GM13976 (cell line): ENCODE measurements around the gene MAOB.

Source experiments
- DNase-seq: peaks from one replicate; pipeline ENCODE4 v3.0.0; 2012; ENCODE audit warnings: low spot score
- in situ Hi-C: fragments of 300-500 bp; cut with MboI; formaldehyde crosslinking; loops from one replicate; pipeline ENCODE4 v1.12.0; 2022; ENCODE audit warnings: low sequenced_read_pairs, mixed read lengths, inconsistent platforms; ENCODE audit not compliant: unreplicated experiment
- TF ChIP-seq, protein P1 (sequence below): IDR thresholded peaks from 2 replicates; pipeline ENCODE4 v1.5.1; 2012; ENCODE audit warnings: borderline replicate concordance, mild to moderate bottlenecking; ENCODE audit not compliant: insufficient read depth; ENCODE audit errors: extremely low read depth, missing control alignments, control extremely low read depth

The MAOB gene

GRCh38 chrX:43747476-43747875 is 134.8 kb downstream of the MAOB start:
- TF ChIP-seq, protein P1, sequence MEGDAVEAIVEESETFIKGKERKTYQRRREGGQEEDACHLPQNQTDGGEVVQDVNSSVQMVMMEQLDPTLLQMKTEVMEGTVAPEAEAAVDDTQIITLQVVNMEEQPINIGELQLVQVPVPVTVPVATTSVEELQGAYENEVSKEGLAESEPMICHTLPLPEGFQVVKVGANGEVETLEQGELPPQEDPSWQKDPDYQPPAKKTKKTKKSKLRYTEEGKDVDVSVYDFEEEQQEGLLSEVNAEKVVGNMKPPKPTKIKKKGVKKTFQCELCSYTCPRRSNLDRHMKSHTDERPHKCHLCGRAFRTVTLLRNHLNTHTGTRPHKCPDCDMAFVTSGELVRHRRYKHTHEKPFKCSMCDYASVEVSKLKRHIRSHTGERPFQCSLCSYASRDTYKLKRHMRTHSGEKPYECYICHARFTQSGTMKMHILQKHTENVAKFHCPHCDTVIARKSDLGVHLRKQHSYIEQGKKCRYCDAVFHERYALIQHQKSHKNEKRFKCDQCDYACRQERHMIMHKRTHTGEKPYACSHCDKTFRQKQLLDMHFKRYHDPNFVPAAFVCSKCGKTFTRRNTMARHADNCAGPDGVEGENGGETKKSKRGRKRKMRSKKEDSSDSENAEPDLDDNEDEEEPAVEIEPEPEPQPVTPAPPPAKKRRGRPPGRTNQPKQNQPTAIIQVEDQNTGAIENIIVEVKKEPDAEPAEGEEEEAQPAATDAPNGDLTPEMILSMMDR, result no peak
- DNase-seq, result no peak
- in situ Hi-C loops, result no loop called here

- TF ChIP-seq, protein P1, result no peak
- in situ Hi-C loops, result no loop called here
- DNase-seq, result no peak
Measured at GRCh38 chrX:43745938-43746721, 136.1 kb downstream of the MAOB start.

GRCh38 chrX:43744284-43744683 is 138.0 kb downstream of the MAOB start:
- DNase-seq, result no peak
- in situ Hi-C loops, result no loop called here
- TF ChIP-seq, protein P1, result no peak

- TF ChIP-seq, protein P1, result no peak
- in situ Hi-C loops, result no loop called here
- no peak for DNase-seq
Measured at GRCh38 chrX:43743100-43743822, 139.0 kb downstream of the MAOB start.

DNA sequence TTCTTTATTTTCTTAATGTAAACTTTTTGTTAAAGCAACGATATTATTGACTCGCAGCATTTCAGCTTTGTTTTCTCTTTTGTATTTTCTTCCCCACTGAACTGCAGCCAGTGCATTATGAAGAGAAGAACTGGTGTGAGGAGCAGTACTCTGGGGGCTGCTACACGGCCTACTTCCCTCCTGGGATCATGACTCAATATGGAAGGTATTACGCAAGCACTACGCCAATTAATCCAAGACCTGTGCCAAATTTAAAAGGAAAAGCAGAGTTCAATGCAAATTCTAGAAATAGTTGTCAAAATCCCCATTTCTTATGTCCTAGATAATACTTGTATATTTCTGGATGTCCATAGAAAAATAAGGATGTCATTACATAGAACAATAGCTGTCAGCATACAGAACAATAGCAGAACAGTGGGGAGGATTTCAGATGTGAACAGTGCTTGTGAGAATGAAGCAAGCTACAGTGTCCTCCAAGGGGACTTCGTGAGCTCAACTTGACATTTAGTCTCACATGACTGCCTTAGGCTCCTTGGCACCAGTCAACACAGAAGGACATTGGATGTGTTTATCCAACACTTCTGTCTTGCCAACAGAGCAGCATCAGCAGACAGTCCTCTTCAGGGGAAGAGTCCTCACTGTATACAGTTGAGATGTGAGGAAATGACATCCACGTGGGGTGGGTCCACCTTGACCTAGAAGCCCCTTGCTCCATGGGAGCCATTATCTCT is 140.2 kb downstream of the MAOB start:
- DNase-seq, result no peak
- in situ Hi-C loops, result no loop called here
- TF ChIP-seq, protein P1, result no peak

DNA sequence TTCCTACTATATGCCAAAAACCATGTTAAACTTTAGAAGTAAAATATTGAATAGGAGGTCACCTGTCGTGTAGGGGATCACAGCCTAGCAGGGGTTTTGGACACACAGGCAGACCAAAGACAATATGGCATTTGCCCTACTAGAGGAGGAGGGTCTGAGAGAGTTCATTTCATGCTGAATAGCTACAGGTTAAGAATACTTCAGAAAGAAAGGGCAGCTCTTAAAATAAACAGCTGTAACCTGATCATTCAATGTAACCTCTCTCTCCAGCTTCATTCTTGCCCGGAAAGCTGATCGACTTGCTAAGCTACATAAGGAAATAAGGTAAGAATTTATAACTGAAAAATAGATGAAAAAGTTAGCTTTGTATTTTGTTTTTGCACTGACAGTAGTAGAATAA is 146.3 kb downstream of the MAOB start:
- in situ Hi-C loops, result no loop called here

More for the DNA sequence above, 146.3 kb downstream of the MAOB start:
- TF ChIP-seq, protein P1, result no peak
- DNase-seq, result no peak
